HCT116 (cell line): ENCODE data around the gene NEK6.

Source experiments
- CTCF ChIP-seq, 3 experiments: fragments of 200-600 bp in 1 of 3; sonication (generic) in 1 of 3; IDR thresholded peaks in 2 of 3; conservative IDR thresholded peaks in 1 of 3; 2 replicates each; pipeline ENCODE4 v1.5.1; 2012 to 2017; ENCODE audit warnings: low read depth in 2 of 3, low read length in 2 of 3, antibody characterized with exemption in 1 of 3, borderline replicate concordance in 1 of 3, control low read depth in 1 of 3, mild to moderate bottlenecking in 1 of 3, mixed read lengths in 1 of 3, mixed run types in 1 of 3, moderate library complexity in 1 of 3; ENCODE audit not compliant: insufficient read depth in 1 of 3
- EZH2 ChIP-seq: fragments of 200-600 bp; sonication (generic); IDR thresholded peaks from 2 replicates; pipeline ENCODE4 v1.6.1; 2017; ENCODE audit warnings: antibody characterized with exemption, mixed run types
- JUND ChIP-seq: IDR thresholded peaks from 2 replicates; pipeline ENCODE4 v1.6.1; 2012
- POLR2A ChIP-seq: IDR thresholded peaks from 2 replicates; pipeline ENCODE4 v1.7.0; 2011; ENCODE audit warnings: borderline replicate concordance; ENCODE audit not compliant: insufficient read depth, insufficient read length; ENCODE audit errors: extremely low read depth
- POLR2AphosphoS5 ChIP-seq: IDR thresholded peaks from 2 replicates; pipeline ENCODE4 v1.6.1; 2011; ENCODE audit warnings: mild to moderate bottlenecking, low read depth, low read length, moderate library complexity
- SIN3A ChIP-seq: IDR thresholded peaks from 2 replicates; pipeline ENCODE4 v1.6.1; 2012; ENCODE audit warnings: low read depth
- SP1 ChIP-seq: IDR thresholded peaks from 2 replicates; pipeline ENCODE4 v1.6.1; 2012; ENCODE audit warnings: low read depth
- TCF7L2 ChIP-seq: IDR thresholded peaks from 2 replicates; pipeline ENCODE4 v1.7.0; 2011; ENCODE audit warnings: borderline replicate concordance, inconsistent platforms; ENCODE audit not compliant: insufficient read depth, insufficient read length; ENCODE audit errors: extremely low read depth
- YY1 ChIP-seq: IDR thresholded peaks from 2 replicates; pipeline ENCODE4 v1.6.1; 2011; ENCODE audit warnings: low read length, low read depth, moderate library complexity, mild to moderate bottlenecking; ENCODE audit not compliant: insufficient replicate concordance; ENCODE audit errors: extremely low read depth
- ZBTB33 ChIP-seq: IDR thresholded peaks from 2 replicates; pipeline ENCODE4 v1.6.1; 2011; ENCODE audit warnings: mild to moderate bottlenecking, low read length, moderate library complexity; ENCODE audit not compliant: insufficient replicate concordance; ENCODE audit errors: extremely low read depth
- ZNF274 ChIP-seq: fragments of 200-500 bp; sonication (Bioruptor generic); IDR thresholded peaks from 2 replicates; pipeline ENCODE4 v1.6.1; 2014; ENCODE audit warnings: mild to moderate bottlenecking, low read depth, low read length, inconsistent platforms
- TF ChIP-seq, protein P1 (sequence below): IDR thresholded peaks from 2 replicates; pipeline ENCODE4 v1.6.1; 2012; ENCODE audit warnings: low read depth

DNA sequence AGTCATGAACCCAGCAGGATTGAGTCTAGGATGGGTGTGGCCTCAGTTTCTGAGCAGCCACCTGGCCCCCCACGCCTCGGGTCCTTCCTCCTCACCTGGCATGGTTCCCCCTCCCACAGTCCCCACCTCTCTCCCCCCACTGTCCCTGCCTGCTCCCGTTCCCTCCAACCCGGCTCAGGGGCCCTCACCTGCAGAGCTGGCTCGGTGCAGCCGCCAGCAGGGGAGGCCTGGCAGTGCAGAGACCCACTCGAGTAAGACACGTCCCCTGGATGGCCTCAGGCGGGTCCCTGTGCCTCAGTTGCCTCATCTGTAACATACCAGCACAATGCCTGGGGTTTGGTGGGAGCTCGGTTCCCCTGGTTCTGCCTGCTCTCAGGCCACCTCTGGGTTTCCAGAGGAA lies 66.2 kb downstream of the NEK6 start:
- no peak for TF ChIP-seq CTCF (IDR thresholded peaks at IDR 0.05 in 2 of 3, conservative IDR thresholded peaks at IDR 0.05 in 1 of 3; ENCODE audit: borderline replicate concordance in 1 of 3, insufficient read depth in 1 of 3, low read depth in 2 of 3, low read length in 2 of 3)
- no peak for TF ChIP-seq POLR2A
- no peak for TF ChIP-seq SIN3A
- no peak for TF ChIP-seq POLR2AphosphoS5
- no peak for TF ChIP-seq ZBTB33
- TF ChIP-seq, protein P1, sequence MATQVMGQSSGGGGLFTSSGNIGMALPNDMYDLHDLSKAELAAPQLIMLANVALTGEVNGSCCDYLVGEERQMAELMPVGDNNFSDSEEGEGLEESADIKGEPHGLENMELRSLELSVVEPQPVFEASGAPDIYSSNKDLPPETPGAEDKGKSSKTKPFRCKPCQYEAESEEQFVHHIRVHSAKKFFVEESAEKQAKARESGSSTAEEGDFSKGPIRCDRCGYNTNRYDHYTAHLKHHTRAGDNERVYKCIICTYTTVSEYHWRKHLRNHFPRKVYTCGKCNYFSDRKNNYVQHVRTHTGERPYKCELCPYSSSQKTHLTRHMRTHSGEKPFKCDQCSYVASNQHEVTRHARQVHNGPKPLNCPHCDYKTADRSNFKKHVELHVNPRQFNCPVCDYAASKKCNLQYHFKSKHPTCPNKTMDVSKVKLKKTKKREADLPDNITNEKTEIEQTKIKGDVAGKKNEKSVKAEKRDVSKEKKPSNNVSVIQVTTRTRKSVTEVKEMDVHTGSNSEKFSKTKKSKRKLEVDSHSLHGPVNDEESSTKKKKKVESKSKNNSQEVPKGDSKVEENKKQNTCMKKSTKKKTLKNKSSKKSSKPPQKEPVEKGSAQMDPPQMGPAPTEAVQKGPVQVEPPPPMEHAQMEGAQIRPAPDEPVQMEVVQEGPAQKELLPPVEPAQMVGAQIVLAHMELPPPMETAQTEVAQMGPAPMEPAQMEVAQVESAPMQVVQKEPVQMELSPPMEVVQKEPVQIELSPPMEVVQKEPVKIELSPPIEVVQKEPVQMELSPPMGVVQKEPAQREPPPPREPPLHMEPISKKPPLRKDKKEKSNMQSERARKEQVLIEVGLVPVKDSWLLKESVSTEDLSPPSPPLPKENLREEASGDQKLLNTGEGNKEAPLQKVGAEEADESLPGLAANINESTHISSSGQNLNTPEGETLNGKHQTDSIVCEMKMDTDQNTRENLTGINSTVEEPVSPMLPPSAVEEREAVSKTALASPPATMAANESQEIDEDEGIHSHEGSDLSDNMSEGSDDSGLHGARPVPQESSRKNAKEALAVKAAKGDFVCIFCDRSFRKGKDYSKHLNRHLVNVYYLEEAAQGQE: no peak
- no peak for TF ChIP-seq EZH2
- TF ChIP-seq YY1: no peak
- TF ChIP-seq ZNF274: no peak
- TF ChIP-seq JUND: no peak
- TF ChIP-seq SP1: no peak
- no peak for TF ChIP-seq TCF7L2
